ENCODE results near the gene TMEM176A.

TMEM176A gene, protein sequence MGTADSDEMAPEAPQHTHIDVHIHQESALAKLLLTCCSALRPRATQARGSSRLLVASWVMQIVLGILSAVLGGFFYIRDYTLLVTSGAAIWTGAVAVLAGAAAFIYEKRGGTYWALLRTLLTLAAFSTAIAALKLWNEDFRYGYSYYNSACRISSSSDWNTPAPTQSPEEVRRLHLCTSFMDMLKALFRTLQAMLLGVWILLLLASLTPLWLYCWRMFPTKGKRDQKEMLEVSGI

DNA sequence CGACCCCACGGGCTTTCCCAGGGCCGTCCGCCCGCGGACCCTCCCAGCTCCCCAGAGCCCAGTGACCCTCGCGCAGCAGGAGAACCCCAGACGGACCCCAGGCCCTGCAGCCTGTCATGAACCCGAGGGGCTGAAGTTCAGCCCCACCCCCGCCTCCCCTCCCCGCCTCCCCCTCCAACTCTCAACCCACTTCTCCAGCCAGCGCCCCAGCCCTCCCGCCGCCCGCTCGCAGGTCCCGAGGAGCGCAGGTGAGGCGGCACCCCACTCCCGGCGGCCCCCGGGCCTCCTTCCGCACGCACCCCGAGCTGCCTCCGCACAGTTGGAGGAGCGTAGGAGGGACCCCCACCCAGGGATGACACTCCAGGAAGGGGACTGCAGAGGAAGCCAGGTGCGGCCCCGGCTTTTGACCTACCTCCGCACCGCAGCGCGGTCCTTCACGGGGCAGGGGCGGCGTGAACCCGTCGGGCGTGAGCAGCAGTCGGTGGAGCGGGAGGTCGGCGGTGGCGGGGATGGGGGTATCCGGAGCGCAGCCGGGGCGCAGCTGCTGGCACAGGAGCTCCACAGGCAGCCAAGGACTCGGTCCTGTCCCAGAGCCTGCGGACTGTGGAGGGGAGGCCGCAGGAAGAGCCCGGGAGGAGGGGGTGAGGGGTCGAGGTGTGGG lies at the start of gene TMEM176A:
Gene TMEM176A (plus strand): TSS at position 189 of the 661 bp plus-strand sequence. CDS start 782 bp downstream, outside the sequence.
- TF ChIP-seq CSDC2 (CRISPR knock-in tag; IDR thresholded peaks at IDR 0.05) (no peak), ARNTL (CRISPR knock-in tag; IDR thresholded peaks at IDR 0.05; ENCODE audit: borderline replicate concordance, low read depth) (no peak), ZNF70 (CRISPR knock-in tag; IDR thresholded peaks at IDR 0.05) (no peak), ESRRG (CRISPR knock-in tag; IDR thresholded peaks at IDR 0.05) (no peak), ISL1 (CRISPR knock-in tag; IDR thresholded peaks at IDR 0.05) (no peak), ZC3H10 (CRISPR knock-in tag; IDR thresholded peaks at IDR 0.05) (no peak), TOX (CRISPR knock-in tag; IDR thresholded peaks at IDR 0.05; ENCODE audit: borderline replicate concordance) (no peak), ZFP3 (CRISPR knock-in tag; IDR thresholded peaks at IDR 0.05) (no peak), ZNF8 (CRISPR knock-in tag; IDR thresholded peaks at IDR 0.05) (no peak), TCF4 (CRISPR knock-in tag; IDR thresholded peaks at IDR 0.05; ENCODE audit: borderline replicate concordance) (no peak), OSR1 (CRISPR knock-in tag; IDR thresholded peaks at IDR 0.05) (no peak), ZNF565 (CRISPR knock-in tag; conservative IDR thresholded peaks at IDR 0.05; ENCODE audit: low read depth) (no peak), BACH2 (CRISPR knock-in tag; IDR thresholded peaks at IDR 0.05; ENCODE audit: borderline replicate concordance) (no peak), ZFP30 (CRISPR knock-in tag; IDR thresholded peaks at IDR 0.05) (no peak), RARB (CRISPR knock-in tag; IDR thresholded peaks at IDR 0.05) (no peak), GLIS3 (CRISPR knock-in tag; IDR thresholded peaks at IDR 0.05) (no peak)
- TF ChIP-seq, protein P1, sequence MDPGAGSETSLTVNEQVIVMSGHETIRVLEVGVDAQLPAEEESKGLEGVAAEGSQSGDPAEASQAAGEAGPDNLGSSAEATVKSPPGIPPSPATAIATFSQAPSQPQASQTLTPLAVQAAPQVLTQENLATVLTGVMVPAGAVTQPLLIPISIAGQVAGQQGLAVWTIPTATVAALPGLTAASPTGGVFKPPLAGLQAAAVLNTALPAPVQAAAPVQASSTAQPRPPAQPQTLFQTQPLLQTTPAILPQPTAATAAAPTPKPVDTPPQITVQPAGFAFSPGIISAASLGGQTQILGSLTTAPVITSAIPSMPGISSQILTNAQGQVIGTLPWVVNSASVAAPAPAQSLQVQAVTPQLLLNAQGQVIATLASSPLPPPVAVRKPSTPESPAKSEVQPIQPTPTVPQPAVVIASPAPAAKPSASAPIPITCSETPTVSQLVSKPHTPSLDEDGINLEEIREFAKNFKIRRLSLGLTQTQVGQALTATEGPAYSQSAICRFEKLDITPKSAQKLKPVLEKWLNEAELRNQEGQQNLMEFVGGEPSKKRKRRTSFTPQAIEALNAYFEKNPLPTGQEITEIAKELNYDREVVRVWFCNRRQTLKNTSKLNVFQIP (CRISPR knock-in tag; IDR thresholded peaks at IDR 0.05; ENCODE audit: borderline replicate concordance, low read depth), result no peak
- TF ChIP-seq, protein P2, sequence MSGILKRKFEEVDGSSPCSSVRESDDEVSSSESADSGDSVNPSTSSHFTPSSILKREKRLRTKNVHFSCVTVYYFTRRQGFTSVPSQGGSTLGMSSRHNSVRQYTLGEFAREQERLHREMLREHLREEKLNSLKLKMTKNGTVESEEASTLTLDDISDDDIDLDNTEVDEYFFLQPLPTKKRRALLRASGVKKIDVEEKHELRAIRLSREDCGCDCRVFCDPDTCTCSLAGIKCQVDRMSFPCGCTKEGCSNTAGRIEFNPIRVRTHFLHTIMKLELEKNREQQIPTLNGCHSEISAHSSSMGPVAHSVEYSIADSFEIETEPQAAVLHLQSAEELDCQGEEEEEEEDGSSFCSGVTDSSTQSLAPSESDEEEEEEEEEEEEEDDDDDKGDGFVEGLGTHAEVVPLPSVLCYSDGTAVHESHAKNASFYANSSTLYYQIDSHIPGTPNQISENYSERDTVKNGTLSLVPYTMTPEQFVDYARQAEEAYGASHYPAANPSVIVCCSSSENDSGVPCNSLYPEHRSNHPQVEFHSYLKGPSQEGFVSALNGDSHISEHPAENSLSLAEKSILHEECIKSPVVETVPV (CRISPR knock-in tag; IDR thresholded peaks at IDR 0.05), result no peak
- TF ChIP-seq, protein P3, sequence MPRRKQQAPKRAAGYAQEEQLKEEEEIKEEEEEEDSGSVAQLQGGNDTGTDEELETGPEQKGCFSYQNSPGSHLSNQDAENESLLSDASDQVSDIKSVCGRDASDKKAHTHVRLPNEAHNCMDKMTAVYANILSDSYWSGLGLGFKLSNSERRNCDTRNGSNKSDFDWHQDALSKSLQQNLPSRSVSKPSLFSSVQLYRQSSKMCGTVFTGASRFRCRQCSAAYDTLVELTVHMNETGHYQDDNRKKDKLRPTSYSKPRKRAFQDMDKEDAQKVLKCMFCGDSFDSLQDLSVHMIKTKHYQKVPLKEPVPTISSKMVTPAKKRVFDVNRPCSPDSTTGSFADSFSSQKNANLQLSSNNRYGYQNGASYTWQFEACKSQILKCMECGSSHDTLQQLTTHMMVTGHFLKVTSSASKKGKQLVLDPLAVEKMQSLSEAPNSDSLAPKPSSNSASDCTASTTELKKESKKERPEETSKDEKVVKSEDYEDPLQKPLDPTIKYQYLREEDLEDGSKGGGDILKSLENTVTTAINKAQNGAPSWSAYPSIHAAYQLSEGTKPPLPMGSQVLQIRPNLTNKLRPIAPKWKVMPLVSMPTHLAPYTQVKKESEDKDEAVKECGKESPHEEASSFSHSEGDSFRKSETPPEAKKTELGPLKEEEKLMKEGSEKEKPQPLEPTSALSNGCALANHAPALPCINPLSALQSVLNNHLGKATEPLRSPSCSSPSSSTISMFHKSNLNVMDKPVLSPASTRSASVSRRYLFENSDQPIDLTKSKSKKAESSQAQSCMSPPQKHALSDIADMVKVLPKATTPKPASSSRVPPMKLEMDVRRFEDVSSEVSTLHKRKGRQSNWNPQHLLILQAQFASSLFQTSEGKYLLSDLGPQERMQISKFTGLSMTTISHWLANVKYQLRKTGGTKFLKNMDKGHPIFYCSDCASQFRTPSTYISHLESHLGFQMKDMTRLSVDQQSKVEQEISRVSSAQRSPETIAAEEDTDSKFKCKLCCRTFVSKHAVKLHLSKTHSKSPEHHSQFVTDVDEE (CRISPR knock-in tag; IDR thresholded peaks at IDR 0.05), result no peak
- TF ChIP-seq, protein P4, sequence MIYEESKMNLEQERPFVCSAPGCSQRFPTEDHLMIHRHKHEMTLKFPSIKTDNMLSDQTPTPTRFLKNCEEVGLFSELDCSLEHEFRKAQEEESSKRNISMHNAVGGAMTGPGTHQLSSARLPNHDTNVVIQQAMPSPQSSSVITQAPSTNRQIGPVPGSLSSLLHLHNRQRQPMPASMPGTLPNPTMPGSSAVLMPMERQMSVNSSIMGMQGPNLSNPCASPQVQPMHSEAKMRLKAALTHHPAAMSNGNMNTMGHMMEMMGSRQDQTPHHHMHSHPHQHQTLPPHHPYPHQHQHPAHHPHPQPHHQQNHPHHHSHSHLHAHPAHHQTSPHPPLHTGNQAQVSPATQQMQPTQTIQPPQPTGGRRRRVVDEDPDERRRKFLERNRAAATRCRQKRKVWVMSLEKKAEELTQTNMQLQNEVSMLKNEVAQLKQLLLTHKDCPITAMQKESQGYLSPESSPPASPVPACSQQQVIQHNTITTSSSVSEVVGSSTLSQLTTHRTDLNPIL (CRISPR knock-in tag; IDR thresholded peaks at IDR 0.05; ENCODE audit: low read depth), result no peak
- no peak for ATAC-seq

DNA sequence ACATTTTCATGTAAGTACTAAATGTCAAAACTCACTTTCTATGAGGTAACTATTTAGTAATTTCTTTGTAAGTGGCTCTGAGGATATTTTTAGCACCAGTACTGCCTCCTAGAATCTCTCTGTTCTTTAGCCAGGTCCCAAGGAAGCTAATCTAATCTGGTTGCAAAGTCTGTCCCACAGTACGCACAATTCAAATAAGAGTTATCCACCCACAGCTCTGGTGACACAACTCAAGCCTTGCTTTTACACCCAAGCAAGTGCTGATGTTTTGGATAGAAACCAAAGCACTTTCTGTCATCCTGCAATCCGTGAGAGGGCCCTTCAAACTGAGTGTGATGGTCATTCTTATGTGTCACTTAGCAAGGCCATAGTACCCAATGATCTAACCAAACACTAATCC lies 48.9 kb upstream of the TMEM176A start:
- ATAC-seq, result no peak
- TF ChIP-seq RARB (CRISPR knock-in tag; IDR thresholded peaks at IDR 0.05) (no peak), TOX (CRISPR knock-in tag; IDR thresholded peaks at IDR 0.05; ENCODE audit: borderline replicate concordance) (no peak), ZC3H10 (CRISPR knock-in tag; IDR thresholded peaks at IDR 0.05) (no peak), OSR1 (CRISPR knock-in tag; IDR thresholded peaks at IDR 0.05) (no peak), ZFP3 (CRISPR knock-in tag; IDR thresholded peaks at IDR 0.05) (no peak)
- TF ChIP-seq, protein P4 (CRISPR knock-in tag; IDR thresholded peaks at IDR 0.05; ENCODE audit: low read depth), result no peak

DNA sequence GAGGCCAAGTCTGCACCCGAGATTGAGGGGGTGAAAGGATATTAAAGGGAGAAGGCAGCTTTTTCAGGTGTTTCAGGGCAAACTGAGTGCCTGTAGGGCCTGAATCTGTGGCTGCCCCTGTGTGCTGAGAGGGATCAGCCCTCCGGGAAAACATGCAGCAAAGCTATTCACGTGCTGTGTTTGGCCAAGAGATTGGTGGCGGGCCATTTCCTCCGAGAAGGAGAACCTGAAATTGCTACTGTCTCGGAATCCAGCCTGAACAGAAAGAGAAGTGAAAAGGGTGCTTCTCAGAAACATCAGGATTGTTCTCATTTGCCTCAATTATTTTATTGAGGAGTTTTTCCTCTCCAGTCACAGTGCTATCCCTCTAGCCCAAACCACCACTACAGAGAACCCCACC lies 47.3 kb upstream of the TMEM176A start:
- no peak for ATAC-seq
- TF ChIP-seq PPARA (CRISPR knock-in tag; IDR thresholded peaks at IDR 0.05; ENCODE audit: borderline replicate concordance), result no peak
- TF ChIP-seq, protein P3 (CRISPR knock-in tag; IDR thresholded peaks at IDR 0.05), result no peak
- no peak for TF ChIP-seq ESRRG (CRISPR knock-in tag; IDR thresholded peaks at IDR 0.05)
- TF ChIP-seq ZNF8 (CRISPR knock-in tag; IDR thresholded peaks at IDR 0.05), result no peak
- TF ChIP-seq TCF4 (CRISPR knock-in tag; IDR thresholded peaks at IDR 0.05; ENCODE audit: borderline replicate concordance), result no peak
- TF ChIP-seq CSDC2 (CRISPR knock-in tag; IDR thresholded peaks at IDR 0.05), result no peak
- no peak for TF ChIP-seq BACH2 (CRISPR knock-in tag; IDR thresholded peaks at IDR 0.05; ENCODE audit: borderline replicate concordance)
- TF ChIP-seq, protein P4 (CRISPR knock-in tag; IDR thresholded peaks at IDR 0.05; ENCODE audit: low read depth), result no peak
- TF ChIP-seq ARNTL (CRISPR knock-in tag; IDR thresholded peaks at IDR 0.05; ENCODE audit: borderline replicate concordance, low read depth), result no peak

All from SK-N-SH treated with all-trans-retinoic acid at 6 μM for 48 hours (cell line).